Measurements from ENCODE around the gene ACTN3. TPM values are rescaled to one million over a fixed set of nuclear protein-coding genes. Genes with fewer than 3 reads are reported as not detected.
A peak's percentile ranks its signal among the peaks of the same experiment; 100 is the strongest.
"Not testable (repeated sequence)": the region's sequence is repeated elsewhere in the genome, so short reads cannot be mapped to it uniquely, and the experiment has no call there.

The ACTN3 gene
- total RNA-seq, 1 experiment from 2014 or later = not detected

DNA sequence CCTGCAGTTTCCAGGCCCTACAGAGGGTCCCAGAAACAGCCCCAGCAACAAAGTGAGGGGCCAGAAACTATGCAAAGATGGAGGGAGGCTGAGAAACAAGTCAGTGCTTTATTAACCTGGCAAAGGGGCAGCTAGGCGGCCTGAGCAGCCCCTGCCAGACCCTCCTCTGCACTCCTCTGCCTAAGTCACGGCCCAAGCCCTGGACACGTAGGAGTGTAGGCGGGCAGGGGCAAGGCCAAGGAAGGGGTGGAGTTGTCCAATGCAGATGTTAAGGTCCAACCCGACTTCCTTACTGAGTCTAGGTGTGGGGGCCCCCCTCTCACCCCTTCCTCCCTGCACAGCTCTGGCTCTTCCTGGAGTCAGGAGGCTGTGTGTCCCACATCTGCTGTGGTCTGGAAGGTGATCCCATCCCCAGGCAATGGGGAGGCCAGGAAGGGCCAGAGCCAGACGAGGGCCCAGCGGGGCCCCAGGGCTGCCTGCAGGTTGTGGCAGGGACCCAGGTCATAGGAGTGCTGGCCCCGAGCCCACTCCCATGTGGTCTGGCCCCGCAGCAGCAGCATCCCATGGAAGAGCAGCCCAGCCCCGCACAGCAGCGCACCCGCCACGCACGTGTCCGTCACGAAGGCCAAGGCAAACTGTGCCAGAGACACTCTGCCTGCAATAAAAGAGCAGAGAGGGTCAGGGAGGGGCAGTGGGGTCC is 7.4 kb upstream of the ACTN3 start:
- DNase-seq = no peak
- H3K27ac ChIP-seq = no peak overlapping the region
- H3K27me3 ChIP-seq = no peaks in the 10 kb centered on the region
- no peaks in the 10 kb centered on the region for H3K9me3 ChIP-seq (replicated peaks)
- no peak overlapping the region for H3K4me3 ChIP-seq
- no peaks in the 10 kb centered on the region for H3K4me1 ChIP-seq
- no peaks in the 10 kb centered on the region for H3K36me3 ChIP-seq

DNA sequence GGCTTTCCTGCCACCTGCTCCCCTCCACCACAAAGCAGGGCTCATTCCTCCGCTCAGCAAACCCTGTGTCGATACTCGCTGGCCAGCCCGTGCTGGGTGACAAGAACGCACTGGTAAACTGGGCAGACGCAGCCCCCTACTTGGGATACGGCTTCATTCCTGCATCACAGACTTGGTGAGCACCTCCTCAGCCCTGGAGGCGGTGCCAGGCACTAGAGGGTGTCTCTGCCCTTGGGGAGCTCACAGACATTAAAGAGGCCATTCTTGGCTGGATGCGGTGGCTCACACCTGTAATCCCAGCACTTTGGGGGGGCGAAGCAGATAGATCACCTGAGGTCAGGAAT is 6.9 kb upstream of the ACTN3 start:
- Histone ChIP-seq H3K4me1 (no peaks in the 10 kb centered on the region), H3K27me3 (no peaks in the 10 kb centered on the region), H3K4me3 (no peak overlapping the region), H3K9me3 (replicated peaks) (no peaks in the 10 kb centered on the region), H3K27ac (no peak overlapping the region), H3K36me3 (no peaks in the 10 kb centered on the region)
- DNase-seq = no peak

DNA sequence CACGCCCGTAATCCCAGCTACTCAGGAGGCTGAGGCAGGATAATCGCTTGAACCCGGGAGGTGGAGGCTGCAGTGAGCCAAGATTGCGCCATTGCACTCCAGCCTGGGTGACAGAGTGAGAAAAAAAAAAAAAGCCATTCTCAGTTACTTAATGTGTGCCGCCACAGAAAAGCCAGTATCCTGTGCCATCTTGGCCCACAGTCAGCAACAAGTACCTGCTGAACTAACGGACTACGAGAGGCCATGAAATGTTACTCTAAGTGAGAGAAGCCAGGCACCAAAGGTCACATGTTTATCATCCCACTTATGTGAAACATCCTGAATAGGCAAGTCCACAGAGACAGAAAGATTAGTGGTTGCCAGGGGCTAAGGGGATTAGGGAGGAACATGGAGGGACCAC is 6.1 kb upstream of the ACTN3 start:
- not testable (repeated sequence) for DNase-seq; H3K9me3 ChIP-seq (replicated peaks); H3K4me3 ChIP-seq; H3K27me3 ChIP-seq; H3K36me3 ChIP-seq; H3K27ac ChIP-seq; H3K4me1 ChIP-seq

DNA sequence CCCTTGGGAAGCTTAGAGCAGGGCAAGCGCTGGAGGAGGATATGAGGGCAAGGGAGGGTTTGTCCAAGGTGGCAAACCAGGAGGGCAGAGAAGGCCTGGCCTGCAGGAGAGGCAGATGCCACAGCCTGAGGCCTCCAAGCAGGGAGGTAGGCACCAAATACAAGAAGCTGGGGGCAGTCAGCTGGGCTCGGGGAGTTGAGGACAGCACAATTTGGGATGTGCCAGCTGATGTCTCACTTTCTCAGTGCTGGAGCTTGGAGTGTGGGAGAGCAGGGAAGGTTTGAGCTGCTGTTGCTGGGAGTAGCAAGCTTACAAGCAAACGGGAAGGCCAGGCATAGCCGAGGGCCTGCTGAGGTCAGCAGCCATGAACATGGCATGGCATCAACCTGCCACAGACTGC is 4.8 kb upstream of the ACTN3 start:
- no peaks in the 10 kb centered on the region for H3K4me1 ChIP-seq
- H3K27ac ChIP-seq = no peak overlapping the region
- H3K27me3 ChIP-seq = no peaks in the 10 kb centered on the region
- no peak overlapping the region for H3K4me3 ChIP-seq
- H3K36me3 ChIP-seq = no peaks in the 10 kb centered on the region
- H3K9me3 ChIP-seq (replicated peaks) = no peaks in the 10 kb centered on the region
- no peak for DNase-seq

DNA sequence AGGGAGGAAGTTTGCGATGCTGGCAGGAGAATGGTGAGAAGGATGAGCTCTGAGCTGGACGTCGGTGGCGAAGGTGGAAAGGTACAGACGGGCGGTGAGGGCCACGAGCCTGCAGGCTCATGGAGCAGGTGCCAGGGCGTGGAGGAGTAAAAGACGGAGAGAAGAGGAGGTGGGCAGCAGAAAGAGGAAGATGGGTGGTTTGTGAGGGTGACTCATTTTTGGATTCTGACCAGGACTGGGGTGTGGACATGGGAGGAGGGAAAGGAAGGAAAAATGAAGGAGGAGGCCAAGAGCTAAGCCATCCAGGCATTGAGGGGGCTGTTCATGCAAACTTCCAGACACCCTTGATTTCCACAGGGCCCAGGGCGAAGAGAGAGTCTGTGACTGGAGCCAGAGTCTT is 4.3 kb upstream of the ACTN3 start:
- H3K4me1 ChIP-seq = no peaks in the 10 kb centered on the region; the same call in 1 of the 2 replicates
- no peak for DNase-seq
- H3K27me3 ChIP-seq = no peaks in the 10 kb centered on the region
- no peak overlapping the region for H3K4me3 ChIP-seq
- H3K27ac ChIP-seq = no peak overlapping the region
- H3K36me3 ChIP-seq = no peaks in the 10 kb centered on the region
- no peaks in the 10 kb centered on the region for H3K9me3 ChIP-seq (replicated peaks)

DNA sequence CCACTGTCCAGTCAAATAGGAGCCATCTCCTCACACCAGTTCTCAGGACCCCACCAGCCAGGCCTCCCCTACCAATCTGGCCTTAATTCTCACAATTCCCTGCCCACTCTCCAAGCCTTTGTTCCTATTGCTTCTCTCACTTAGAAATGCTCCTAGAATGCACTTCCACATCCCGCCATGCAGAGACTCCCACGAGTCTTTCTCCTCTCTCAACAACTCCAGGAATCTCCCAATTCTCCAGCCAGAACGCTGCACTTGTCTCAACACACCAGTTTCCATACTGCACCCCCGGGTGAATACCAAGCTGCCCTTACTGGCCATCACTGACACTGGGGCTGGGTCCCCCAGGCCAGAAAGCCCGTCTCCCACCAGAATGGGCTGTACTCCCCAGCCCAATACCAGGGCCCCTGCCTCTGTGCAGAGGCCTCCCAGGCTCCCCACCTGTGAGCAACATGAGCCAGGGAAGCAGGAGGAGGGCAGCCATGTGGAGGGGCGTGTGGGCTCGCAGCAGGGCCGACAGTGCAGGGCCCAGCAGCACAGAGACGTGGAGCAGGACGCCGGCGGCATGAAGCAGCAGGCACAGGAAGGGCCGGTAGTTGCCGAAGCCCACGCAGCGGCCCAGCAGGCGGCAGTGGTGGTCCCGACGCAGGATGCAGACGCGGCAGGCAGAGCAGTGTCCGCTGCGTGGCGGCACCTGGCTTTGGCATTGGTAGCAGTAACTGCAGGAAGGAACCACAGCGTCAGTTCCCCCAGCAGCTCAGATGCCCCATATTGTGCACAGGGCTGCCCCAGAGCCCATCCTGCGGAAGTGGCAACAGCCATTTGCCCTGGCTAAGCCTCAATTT is 3.2 kb upstream of the ACTN3 start:
- Histone ChIP-seq H3K4me1 (peaks cover 7% of the 10 kb centered on the region), H3K9me3 (replicated peaks) (no peaks in the 10 kb centered on the region), H3K36me3 (no peaks in the 10 kb centered on the region), H3K4me3 (no peak overlapping the region), H3K27ac (no peak overlapping the region), H3K27me3 (no peaks in the 10 kb centered on the region)
- DNase-seq = no peak

DNA sequence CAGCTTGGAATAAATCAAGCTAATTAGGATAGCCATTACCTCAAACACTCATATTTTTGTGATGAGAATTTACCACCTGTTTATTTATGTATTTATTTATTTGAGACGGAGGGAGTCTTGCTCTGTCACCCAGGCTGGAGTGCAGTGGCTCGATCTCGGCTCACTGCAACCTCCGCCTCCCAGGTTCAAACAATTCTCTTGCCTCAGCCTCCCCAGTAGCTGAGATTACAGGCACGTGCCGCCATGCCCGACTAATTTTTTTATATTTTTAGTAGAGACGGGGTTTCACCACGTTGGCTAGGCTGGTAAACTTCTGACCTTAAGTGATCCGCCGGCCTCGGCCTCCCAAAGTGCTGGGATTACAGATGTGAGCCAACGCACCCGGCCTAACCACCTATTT is 1.8 kb upstream of the ACTN3 start:
- not testable (repeated sequence) for H3K4me1 ChIP-seq; H3K27ac ChIP-seq; H3K9me3 ChIP-seq (replicated peaks); H3K27me3 ChIP-seq; DNase-seq; H3K36me3 ChIP-seq
- H3K4me3 ChIP-seq = peak overlapping the region; percentile 72

DNA sequence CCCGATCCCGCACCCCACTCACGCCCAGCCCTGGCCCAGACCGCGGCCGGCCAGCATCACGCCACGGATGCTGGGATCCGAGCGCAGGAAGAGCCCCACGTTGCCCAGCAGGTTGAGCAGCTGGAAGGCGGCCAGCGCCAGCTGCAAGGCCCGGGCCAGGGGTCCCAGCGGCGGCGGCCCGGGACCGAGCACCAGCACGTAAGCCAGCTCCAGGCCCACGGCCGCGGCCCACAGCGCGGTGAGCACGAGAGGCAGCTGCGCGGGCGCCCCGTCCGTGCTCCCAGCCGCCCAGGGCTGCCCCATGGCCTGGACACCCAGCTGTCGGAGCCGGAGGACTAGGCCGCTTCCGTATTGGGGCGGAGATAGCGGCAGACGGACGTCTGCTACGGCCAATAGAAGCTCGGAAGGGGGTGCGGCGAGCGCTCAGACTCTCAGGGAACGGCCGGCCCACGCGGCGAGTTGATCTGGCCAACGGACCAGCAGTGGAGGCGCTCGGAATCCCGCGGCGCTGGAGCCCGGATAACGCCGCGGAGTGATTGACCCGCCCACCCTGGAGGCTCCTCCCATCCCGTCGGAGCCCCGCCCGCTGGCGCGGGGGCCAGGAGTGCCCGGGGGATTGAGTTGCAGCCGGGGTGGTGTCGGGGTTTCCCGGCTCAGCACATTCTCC is 869 bp upstream of the ACTN3 start, which contains the start of gene ZDHHC24:
Gene ZDHHC24, minus strand, starts transcription at position 348 of the 667 bp plus-strand sequence. Its CDS starts 45 bp downstream, at position 303.
- DNase-seq = peak; percentile 95 to 97
- H3K4me3 ChIP-seq = peak within 1 kb of the TSS; percentile 72
- peak within 1 kb of the TSS; percentile 26 for H3K27ac ChIP-seq
- no peaks in the 10 kb centered on the region for H3K27me3 ChIP-seq
- no peaks in the 10 kb centered on the region for H3K36me3 ChIP-seq
- H3K4me1 ChIP-seq = peaks cover 7% of the 10 kb centered on the region
- no peaks in the 10 kb centered on the region for H3K9me3 ChIP-seq (replicated peaks)

DNA sequence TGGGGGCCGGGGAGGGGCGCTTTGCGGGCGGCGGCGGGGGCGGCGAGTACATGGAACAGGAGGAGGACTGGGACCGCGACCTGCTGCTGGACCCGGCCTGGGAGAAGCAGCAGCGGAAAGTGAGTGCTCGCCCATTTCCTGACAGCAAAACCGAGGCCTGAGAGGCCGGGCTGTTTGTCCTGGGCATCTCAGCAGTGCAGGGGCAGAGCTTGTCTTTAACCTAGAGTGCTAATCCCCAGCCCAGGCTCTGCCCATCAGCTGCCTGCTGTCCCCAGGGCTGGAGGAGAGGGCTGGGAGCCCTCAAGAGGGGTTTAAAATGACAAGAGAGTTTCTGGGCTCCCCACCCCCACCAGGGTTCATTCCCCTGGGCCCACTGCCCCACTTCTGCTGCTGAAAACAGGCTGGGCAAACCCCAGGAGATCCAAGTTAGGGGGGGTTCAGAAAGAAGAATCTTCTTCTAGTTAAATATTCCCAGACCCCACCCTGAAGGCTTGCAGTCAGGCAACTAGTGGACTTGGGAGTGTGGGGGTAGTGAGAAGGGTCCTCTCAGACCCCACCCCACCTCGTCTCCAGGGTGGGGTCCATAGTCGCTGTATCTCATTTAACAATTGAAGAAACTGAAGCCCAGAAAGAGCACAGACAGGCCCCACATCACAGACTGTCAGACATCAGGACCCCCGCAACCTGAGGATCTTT is 411 bp downstream of the ACTN3 start:
- H3K36me3 ChIP-seq = no peaks in the 10 kb centered on the region
- no peak overlapping the region for H3K27ac ChIP-seq
- H3K27me3 ChIP-seq = no peaks in the 10 kb centered on the region
- no peaks in the 10 kb centered on the region for H3K9me3 ChIP-seq (replicated peaks)
- H3K4me3 ChIP-seq = no peak overlapping the region
- peaks cover 7% of the 10 kb centered on the region for H3K4me1 ChIP-seq
- DNase-seq = peak in 1 of 2 experiments; percentile 19

DNA sequence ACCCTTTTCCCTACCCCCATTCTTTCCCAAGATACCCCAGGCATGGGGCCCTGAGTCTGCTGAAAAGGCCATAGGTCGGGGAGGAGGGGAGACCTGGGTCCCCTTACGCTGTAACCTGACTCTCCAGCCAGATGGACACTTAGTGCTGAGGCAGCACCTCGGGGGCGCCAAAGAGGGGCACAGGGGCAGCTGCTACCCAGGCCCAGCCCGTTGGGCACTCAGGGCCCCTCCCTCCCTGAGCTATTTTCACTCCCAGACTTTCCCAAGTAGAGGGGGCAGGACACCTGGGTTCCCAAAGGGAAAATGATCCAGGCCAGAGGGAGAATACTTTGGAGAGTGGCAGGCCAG is 933 bp downstream of the ACTN3 start:
- Histone ChIP-seq H3K27me3 (no peaks in the 10 kb centered on the region), H3K4me3 (no peak overlapping the region), H3K27ac (no peak overlapping the region), H3K36me3 (no peaks in the 10 kb centered on the region), H3K9me3 (replicated peaks) (no peaks in the 10 kb centered on the region), H3K4me1 (peaks cover 7% of the 10 kb centered on the region)
- DNase-seq = peak in 1 of 2 experiments; percentile 18

DNA sequence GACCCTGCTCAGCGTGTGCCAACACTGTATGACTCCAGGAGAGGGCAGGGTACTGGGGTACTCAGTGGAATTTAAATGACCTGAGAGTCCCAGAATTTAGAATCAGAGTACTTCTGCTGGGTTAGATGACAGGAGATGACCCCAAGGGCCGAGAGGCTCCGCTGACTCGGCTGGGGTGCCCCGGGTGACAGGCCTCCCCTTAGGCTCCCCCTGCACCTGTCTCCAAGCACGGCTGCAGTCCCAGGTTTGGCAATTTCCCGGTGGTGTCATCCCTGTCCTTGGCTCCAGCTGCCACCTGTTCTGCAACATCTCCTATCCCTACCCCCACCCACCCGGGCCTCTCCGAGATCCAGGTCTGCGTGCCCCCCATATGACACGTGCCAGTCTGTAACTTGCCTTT is 1.3 kb downstream of the ACTN3 start:
- DNase-seq = peak in 1 of 2 experiments; percentile 30
- Histone ChIP-seq H3K36me3 (no peaks in the 10 kb centered on the region), H3K4me1 (peaks cover 7% of the 10 kb centered on the region), H3K27ac (no peak overlapping the region), H3K9me3 (replicated peaks) (no peaks in the 10 kb centered on the region), H3K4me3 (no peak overlapping the region), H3K27me3 (no peaks in the 10 kb centered on the region)

DNA sequence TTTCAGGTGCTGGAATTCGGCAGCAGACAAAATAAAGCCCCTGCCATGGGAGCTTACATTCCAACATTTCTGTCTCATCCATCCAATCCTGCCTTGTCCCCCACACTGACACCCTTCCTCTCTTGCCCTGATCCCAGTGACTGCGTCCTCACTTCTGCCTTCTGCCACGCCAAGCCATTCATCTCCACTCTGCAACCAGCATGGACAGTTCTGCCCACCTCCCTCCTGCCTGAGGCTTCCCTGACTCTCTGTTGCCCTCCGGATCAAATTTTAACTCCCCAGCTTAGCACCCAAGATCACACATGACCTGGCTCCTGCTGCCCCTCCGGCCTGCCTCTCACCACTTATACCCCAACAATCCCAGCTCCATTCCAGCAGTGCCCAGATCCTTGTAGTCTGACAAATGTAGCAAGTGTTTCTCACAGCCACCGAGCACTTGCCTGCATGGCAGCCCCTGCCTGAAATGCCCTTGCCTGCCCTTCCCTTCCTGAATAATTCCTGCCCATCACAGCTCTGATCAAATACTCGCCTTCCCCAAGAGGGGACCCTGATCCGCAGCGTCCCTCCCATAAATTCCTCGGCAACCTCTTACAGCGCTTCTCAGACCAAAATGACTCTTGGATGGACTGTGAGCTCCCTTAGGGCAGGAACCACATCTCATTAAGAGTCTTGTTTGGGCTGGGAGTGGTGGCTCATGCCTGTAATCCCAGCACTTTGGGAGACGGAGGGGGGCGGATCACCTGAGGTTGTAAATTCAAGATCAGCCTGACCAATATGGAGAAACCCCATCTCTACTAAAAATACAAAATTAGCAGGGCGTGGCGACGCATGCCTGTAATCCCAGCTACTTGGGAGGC is 2.3 kb downstream of the ACTN3 start:
- DNase-seq = no peak
- Histone ChIP-seq H3K9me3 (replicated peaks) (no peaks in the 10 kb centered on the region), H3K4me3 (no peak overlapping the region), H3K27ac (no peak overlapping the region), H3K4me1 (peaks cover 7% of the 10 kb centered on the region), H3K27me3 (no peaks in the 10 kb centered on the region), H3K36me3 (no peaks in the 10 kb centered on the region)

DNA sequence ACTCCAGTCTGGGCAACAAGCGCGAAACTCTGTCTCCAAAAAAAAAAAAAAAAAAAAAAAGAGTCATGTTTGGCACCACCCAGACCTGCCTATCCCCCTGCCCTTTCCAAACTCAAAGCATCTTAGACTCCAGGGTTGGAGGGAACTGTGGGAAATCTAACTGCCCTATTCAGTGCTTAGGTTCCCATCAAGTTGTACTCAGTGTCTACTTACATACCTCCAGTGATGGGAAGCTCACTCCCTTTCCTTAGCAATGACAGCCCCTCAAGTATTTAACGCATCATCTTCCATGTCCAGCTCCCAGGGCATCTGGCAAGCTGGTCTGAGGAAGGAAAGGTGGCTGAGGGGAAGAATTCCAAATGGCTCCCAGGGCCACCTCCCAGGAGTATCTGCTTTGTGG is 3.0 kb downstream of the ACTN3 start:
- H3K4me1 ChIP-seq = peaks cover 7% of the 10 kb centered on the region
- no peak for DNase-seq
- H3K4me3 ChIP-seq = no peak overlapping the region
- no peak overlapping the region for H3K27ac ChIP-seq
- H3K27me3 ChIP-seq = no peaks in the 10 kb centered on the region
- H3K36me3 ChIP-seq = no peaks in the 10 kb centered on the region
- no peaks in the 10 kb centered on the region for H3K9me3 ChIP-seq (replicated peaks)

DNA sequence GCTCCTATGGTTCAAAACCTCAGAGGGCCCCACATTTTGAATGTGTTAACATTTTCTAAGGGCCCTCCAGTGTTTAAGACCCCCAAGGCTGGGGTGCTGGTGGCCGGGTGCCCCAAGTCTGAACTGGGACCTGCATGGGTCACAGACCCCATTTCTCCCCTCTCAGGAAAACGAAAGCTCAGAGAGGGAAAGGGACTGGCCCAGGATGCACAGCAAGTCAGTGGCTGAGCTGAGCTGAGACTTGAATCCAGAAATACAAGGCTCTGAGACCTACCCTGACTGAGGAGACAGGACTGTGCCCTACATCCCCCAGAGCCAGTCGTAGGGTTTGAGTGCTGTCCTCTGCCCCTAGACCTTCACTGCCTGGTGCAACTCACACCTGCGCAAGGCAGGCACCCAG is 4.2 kb downstream of the ACTN3 start:
- DNase-seq = no peak
- H3K9me3 ChIP-seq (replicated peaks) = no peaks in the 10 kb centered on the region
- H3K27ac ChIP-seq = no peak overlapping the region
- H3K36me3 ChIP-seq = no peaks in the 10 kb centered on the region
- no peaks in the 10 kb centered on the region for H3K27me3 ChIP-seq
- H3K4me1 ChIP-seq = peaks cover 7% of the 10 kb centered on the region
- no peak overlapping the region for H3K4me3 ChIP-seq

Measured in SJCRH30 (cell line).